ENCODE data around the gene OLFML2A.

Gene OLFML2A

DNA sequence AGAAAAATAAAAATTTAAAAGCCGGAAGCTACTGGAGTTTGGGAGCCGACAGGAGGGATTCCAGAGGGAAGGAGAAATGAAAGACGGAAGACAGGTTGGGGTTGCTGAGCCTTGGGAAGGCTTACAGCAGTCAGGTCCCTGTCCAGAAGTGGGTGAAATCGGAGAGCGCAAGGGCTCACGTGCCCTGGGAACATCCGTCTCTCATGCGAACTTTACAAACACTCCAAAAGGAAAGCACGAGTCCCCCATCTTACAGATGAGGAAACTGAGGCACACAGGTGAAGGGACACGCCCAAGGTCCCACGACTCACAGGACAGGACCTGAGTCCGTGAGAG, 347 bp upstream of the OLFML2A start:
- peak overlapping the region; percentile 61 for H3K4me3 ChIP-seq (ENCODE audit: low read length)
- peaks cover 38% of the 10 kb centered on the region for H3K4me1 ChIP-seq (ENCODE audit: low read length)
- TF ChIP-seq, protein P1, sequence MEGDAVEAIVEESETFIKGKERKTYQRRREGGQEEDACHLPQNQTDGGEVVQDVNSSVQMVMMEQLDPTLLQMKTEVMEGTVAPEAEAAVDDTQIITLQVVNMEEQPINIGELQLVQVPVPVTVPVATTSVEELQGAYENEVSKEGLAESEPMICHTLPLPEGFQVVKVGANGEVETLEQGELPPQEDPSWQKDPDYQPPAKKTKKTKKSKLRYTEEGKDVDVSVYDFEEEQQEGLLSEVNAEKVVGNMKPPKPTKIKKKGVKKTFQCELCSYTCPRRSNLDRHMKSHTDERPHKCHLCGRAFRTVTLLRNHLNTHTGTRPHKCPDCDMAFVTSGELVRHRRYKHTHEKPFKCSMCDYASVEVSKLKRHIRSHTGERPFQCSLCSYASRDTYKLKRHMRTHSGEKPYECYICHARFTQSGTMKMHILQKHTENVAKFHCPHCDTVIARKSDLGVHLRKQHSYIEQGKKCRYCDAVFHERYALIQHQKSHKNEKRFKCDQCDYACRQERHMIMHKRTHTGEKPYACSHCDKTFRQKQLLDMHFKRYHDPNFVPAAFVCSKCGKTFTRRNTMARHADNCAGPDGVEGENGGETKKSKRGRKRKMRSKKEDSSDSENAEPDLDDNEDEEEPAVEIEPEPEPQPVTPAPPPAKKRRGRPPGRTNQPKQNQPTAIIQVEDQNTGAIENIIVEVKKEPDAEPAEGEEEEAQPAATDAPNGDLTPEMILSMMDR (IDR thresholded peaks at IDR 0.05; ENCODE audit: low read depth, low read length): no peak
- TF ChIP-seq EZH2phosphoT487 (IDR thresholded peaks at IDR 0.05; ENCODE audit: low read depth): no peak
- no peak overlapping the region for H3K9ac ChIP-seq (ENCODE audit: low read length)
- H3K27me3 ChIP-seq (ENCODE audit: low read depth, low read length): no peaks in the 10 kb centered on the region
- H3K27ac ChIP-seq (ENCODE audit: low read length): no peak overlapping the region
- H4K20me1 ChIP-seq (ENCODE audit: insufficient read depth, low read length): no peaks in the 10 kb centered on the region
- H3K36me3 ChIP-seq (replicated peaks; ENCODE audit: low read depth, low read length): no peaks in the 10 kb centered on the region
- peak overlapping the region; percentile 54 for H3K4me2 ChIP-seq (ENCODE audit: low read length)
- H3K79me2 ChIP-seq (ENCODE audit: low read length): no peaks in the 10 kb centered on the region
- no peaks in the 10 kb centered on the region for H3K9me3 ChIP-seq (ENCODE audit: insufficient read depth, low read length)
- no peak overlapping the region for H2AFZ ChIP-seq (ENCODE audit: low read depth, low read length)

GRCh38 chr9:124778575-124779367, 1.8 kb downstream of the OLFML2A start:
- Histone ChIP-seq H4K20me1 (ENCODE audit: insufficient read depth, low read length) (no peaks in the 10 kb centered on the region), H3K27me3 (ENCODE audit: low read depth, low read length) (no peaks in the 10 kb centered on the region), H3K9me3 (ENCODE audit: insufficient read depth, low read length) (no peaks in the 10 kb centered on the region), H3K4me3 (ENCODE audit: low read length) (no peak overlapping the region), H3K79me2 (ENCODE audit: low read length) (no peaks in the 10 kb centered on the region), H3K36me3 (replicated peaks; ENCODE audit: low read depth, low read length) (no peaks in the 10 kb centered on the region), H2AFZ (ENCODE audit: low read depth, low read length) (no peak overlapping the region), H3K4me1 (ENCODE audit: low read length) (peaks cover 40% of the 10 kb centered on the region), H3K27ac (ENCODE audit: low read length) (no peak overlapping the region), H3K9ac (ENCODE audit: low read length) (no peak overlapping the region), H3K4me2 (ENCODE audit: low read length) (no peak overlapping the region)
- TF ChIP-seq, protein P1 (IDR thresholded peaks at IDR 0.05; ENCODE audit: low read depth, low read length): no peak
- TF ChIP-seq EZH2phosphoT487 (IDR thresholded peaks at IDR 0.05; ENCODE audit: low read depth): no peak

- no peak overlapping the region for H3K4me2 ChIP-seq (ENCODE audit: low read length)
- peaks cover 34% of the 10 kb centered on the region for H3K4me1 ChIP-seq (ENCODE audit: low read length)
- no peak overlapping the region for H3K27ac ChIP-seq (ENCODE audit: low read length)
- H3K9ac ChIP-seq (ENCODE audit: low read length): no peak overlapping the region
- no peaks in the 10 kb centered on the region for H3K9me3 ChIP-seq (ENCODE audit: insufficient read depth, low read length)
- H3K4me3 ChIP-seq (ENCODE audit: low read length): no peak overlapping the region
- H3K79me2 ChIP-seq (ENCODE audit: low read length): no peaks in the 10 kb centered on the region
- no peaks in the 10 kb centered on the region for H3K27me3 ChIP-seq (ENCODE audit: low read depth, low read length)
- no peak for TF ChIP-seq EZH2phosphoT487 (IDR thresholded peaks at IDR 0.05; ENCODE audit: low read depth)
- TF ChIP-seq, protein P1 (IDR thresholded peaks at IDR 0.05; ENCODE audit: low read depth, low read length): no peak
- no peaks in the 10 kb centered on the region for H4K20me1 ChIP-seq (ENCODE audit: insufficient read depth, low read length)
- no peak overlapping the region for H2AFZ ChIP-seq (ENCODE audit: low read depth, low read length)
- H3K36me3 ChIP-seq (replicated peaks; ENCODE audit: low read depth, low read length): no peaks in the 10 kb centered on the region
Observed at GRCh38 chr9:124779368-124780059, 2.6 kb downstream of the OLFML2A start.

GRCh38 chr9:124780060-124780756, 3.3 kb downstream of the OLFML2A start:
- TF ChIP-seq EZH2phosphoT487 (IDR thresholded peaks at IDR 0.05; ENCODE audit: low read depth): no peak
- TF ChIP-seq, protein P1 (IDR thresholded peaks at IDR 0.05; ENCODE audit: low read depth, low read length): no peak
- no peak overlapping the region for H3K27ac ChIP-seq (ENCODE audit: low read length)
- peaks cover 27% of the 10 kb centered on the region for H3K4me1 ChIP-seq (ENCODE audit: low read length)

More at GRCh38 chr9:124780060-124780756, 3.3 kb downstream of the OLFML2A start:
- no peaks in the 10 kb centered on the region for H4K20me1 ChIP-seq (ENCODE audit: insufficient read depth, low read length)
- H2AFZ ChIP-seq (ENCODE audit: low read depth, low read length): no peak overlapping the region
- no peaks in the 10 kb centered on the region for H3K36me3 ChIP-seq (replicated peaks; ENCODE audit: low read depth, low read length)
- no peak overlapping the region for H3K9ac ChIP-seq (ENCODE audit: low read length)
- H3K4me3 ChIP-seq (ENCODE audit: low read length): no peak overlapping the region
- no peak overlapping the region for H3K4me2 ChIP-seq (ENCODE audit: low read length)
- H3K79me2 ChIP-seq (ENCODE audit: low read length): no peaks in the 10 kb centered on the region
- H3K27me3 ChIP-seq (ENCODE audit: low read depth, low read length): no peaks in the 10 kb centered on the region
- no peaks in the 10 kb centered on the region for H3K9me3 ChIP-seq (ENCODE audit: insufficient read depth, low read length)
